IPS DF 6.9 (cell line): ENCODE measurements around the gene ANO9.
"Not testable (repeated sequence)": the region's sequence is repeated elsewhere in the genome, so short reads cannot be mapped to it uniquely, and the experiment has no call there.

Experiments used
- DNase-seq: peaks from one replicate; pipeline ENCODE4 v3.0.0-alpha.2; 2013; ENCODE audit warnings: low read depth, low spot score
- H3K27ac ChIP-seq: one replicate; pipeline ENCODE4 v1.5.1; 2013; ENCODE audit warnings: low read length, control low read depth
- H3K27me3 ChIP-seq: 2 replicates; pipeline ENCODE4 v1.6.1; 2013; ENCODE audit warnings: mild to moderate bottlenecking, low read length; ENCODE audit not compliant: control insufficient read depth, insufficient read depth
- H3K36me3 ChIP-seq: 2 replicates; pipeline ENCODE4 v1.6.1; 2013; ENCODE audit warnings: low read length; ENCODE audit not compliant: control insufficient read depth, insufficient read depth
- H3K4me1 ChIP-seq: 2 replicates; pipeline ENCODE4 v1.6.1; 2013; ENCODE audit warnings: low read length; ENCODE audit not compliant: control insufficient read depth, insufficient read depth
- H3K4me3 ChIP-seq: 2 replicates; pipeline ENCODE4 v1.5.1; 2013; ENCODE audit warnings: mild to moderate bottlenecking, low read length
- H3K9me3 ChIP-seq: 2 replicates; pipeline ENCODE4 v1.6.1; 2013; ENCODE audit warnings: low read length, inconsistent platforms; ENCODE audit not compliant: control insufficient read depth, insufficient read depth
- WGBS: extraction: QIAGEN DNeasy Blood & Tissue Kit; methylation state at CpG from one replicate; pipeline ENCODE4 v1.1.7; 2013; ENCODE audit warnings: mixed read lengths, missing lambda C conversion rate; ENCODE audit not compliant: insufficient read length, insufficient coverage; 5-methylcytosine and 5-hydroxymethylcytosine counted together

The ANO9 gene

DNA sequence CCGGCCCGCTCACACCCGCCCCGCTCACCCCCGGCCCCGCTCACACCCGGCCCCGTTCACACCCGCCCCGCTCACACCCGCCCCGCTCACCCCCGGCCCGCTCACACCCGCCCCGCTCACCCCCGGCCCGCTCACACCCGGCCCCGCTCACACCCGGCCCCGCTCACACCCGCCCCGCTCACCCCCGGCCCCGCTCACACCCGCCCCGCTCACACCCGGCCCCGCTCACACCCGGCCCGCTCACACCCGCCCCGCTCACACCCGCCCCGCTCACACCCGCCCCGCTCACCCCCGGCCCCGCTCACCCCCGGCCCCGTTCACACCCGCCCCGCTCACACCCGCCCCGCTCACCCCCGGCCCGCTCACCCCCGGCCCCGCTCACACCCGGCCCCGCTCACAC, 40.6 kb downstream of the ANO9 start:
- not testable (repeated sequence) for H3K4me3 ChIP-seq, H3K4me1 ChIP-seq, DNase-seq, H3K9me3 ChIP-seq, H3K27ac ChIP-seq, H3K27me3 ChIP-seq
- WGBS: no CpG with 5 or more reads among the region's 52 CpGs
- peaks cover 23% of the 10 kb centered on the region for H3K36me3 ChIP-seq

GRCh38 chr11:400241-400689, 41.5 kb downstream of the ANO9 start:
- Histone ChIP-seq H3K27me3 (no peaks in the 10 kb centered on the region), H3K4me1 (peaks cover 1% of the 10 kb centered on the region; the same call in 1 of the 2 replicates), H3K27ac (no peak overlapping the region), H3K9me3 (no peaks in the 10 kb centered on the region), H3K4me3 (no peak overlapping the region), H3K36me3 (peaks cover 23% of the 10 kb centered on the region)
- WGBS: no CpG with 5 or more reads among the region's 50 CpGs
- DNase-seq: no peak

DNA sequence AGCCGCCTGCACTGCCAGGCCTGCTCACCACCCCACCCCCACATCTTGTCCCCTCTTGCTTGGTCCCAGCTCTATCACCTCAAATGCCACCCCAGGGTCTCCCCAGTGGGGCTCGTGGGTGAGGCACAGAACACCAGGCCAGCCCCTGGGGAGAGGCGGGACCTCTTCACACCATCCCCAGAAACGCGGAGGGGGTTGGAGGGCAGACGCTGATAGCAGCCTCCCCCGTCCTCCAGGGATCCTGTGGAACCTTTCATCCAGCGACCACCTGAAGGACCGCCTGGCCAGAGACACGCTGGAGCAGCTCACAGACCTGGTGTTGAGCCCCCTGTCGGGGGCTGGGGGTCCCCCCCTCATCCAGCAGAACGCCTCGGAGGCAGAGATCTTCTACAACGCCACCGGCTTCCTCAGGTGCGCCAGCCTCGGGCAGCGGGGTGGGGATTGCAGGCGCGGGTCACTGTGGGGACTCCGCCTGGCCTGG, 42.0 kb downstream of the ANO9 start:
- no peak overlapping the region for H3K27ac ChIP-seq
- H3K4me1 ChIP-seq: peaks cover 1% of the 10 kb centered on the region; the same call in 1 of the 2 replicates
- peaks cover 20% of the 10 kb centered on the region for H3K36me3 ChIP-seq
- no peak overlapping the region for H3K4me3 ChIP-seq
- no peaks in the 10 kb centered on the region for H3K27me3 ChIP-seq
- no CpG with 5 or more reads among the region's 21 CpGs for WGBS
- DNase-seq: no peak
- H3K9me3 ChIP-seq: no peaks in the 10 kb centered on the region

- H3K9me3 ChIP-seq: no peaks in the 10 kb centered on the region
- no peak overlapping the region for H3K4me3 ChIP-seq
- DNase-seq: no peak
- no peaks in the 10 kb centered on the region for H3K27me3 ChIP-seq
- H3K27ac ChIP-seq: no peak overlapping the region
- peaks cover 13% of the 10 kb centered on the region for H3K36me3 ChIP-seq
- peaks cover 2% of the 10 kb centered on the region; the same call in 1 of the 2 replicates for H3K4me1 ChIP-seq
- 100% methylated on average over 3 of the region's 20 CpGs for WGBS
These were observed 43.0 kb downstream of the ANO9 start for GRCh38 chr11:398826-399225.

DNA sequence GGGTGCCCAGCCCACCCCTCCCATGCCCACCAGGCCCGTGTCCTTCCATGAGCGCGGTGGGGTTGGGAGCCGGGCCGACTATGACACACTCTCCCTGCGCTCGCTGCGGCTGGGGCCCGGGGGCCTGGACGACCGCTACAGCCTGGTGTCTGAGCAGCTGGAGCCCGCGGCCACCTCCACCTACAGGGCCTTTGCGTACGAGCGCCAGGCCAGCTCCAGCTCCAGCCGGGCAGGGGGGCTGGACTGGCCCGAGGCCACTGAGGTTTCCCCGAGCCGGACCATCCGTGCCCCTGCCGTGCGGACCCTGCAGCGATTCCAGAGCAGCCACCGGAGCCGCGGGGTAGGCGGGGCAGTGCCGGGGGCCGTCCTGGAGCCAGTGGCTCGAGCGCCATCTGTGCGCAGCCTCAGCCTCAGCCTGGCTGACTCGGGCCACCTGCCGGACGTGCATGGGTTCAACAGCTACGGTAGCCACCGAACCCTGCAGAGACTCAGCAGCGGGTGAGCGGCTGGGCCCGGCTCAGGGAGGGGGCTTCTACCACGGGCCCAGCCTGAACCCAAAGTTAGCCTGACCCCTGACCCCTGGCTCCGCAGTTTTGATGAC, 44.8 kb downstream of the ANO9 start:
- H3K4me3 ChIP-seq: no peak overlapping the region
- WGBS: no CpG with 5 or more reads among the region's 43 CpGs
- no peaks in the 10 kb centered on the region for H3K9me3 ChIP-seq
- no peak overlapping the region for H3K27ac ChIP-seq
- H3K36me3 ChIP-seq: peaks cover 13% of the 10 kb centered on the region; the same call in 1 of the 2 replicates
- peaks cover 6% of the 10 kb centered on the region for H3K4me1 ChIP-seq
- no peaks in the 10 kb centered on the region for H3K27me3 ChIP-seq
- no peak for DNase-seq

DNA sequence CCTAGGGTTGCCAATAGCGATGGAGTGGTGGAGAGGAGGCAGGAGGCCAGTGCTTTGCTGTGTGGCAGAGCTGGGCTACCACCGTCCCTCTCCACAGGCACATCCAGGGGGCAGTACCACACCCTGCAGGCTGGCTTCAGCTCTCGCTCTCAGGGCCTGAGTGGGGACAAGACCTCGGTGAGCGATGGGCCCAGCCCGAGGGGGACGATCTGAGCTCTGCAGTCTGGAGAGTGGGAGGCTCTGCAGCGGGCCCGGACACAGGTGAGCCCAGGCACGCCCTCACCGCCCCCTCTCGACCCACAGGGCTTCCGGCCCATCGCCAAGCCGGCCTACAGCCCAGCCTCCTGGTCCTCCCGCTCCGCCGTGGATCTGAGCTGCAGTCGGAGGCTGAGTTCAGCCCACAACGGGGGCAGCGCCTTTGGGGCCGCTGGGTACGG, 45.3 kb downstream of the ANO9 start:
- Histone ChIP-seq H3K27ac (no peak overlapping the region), H3K4me3 (no peak overlapping the region), H3K36me3 (peaks cover 13% of the 10 kb centered on the region; the same call in 1 of the 2 replicates), H3K4me1 (peaks cover 6% of the 10 kb centered on the region), H3K9me3 (no peaks in the 10 kb centered on the region), H3K27me3 (no peaks in the 10 kb centered on the region)
- WGBS: no CpG with 5 or more reads among the region's 23 CpGs
- no peak for DNase-seq

DNA sequence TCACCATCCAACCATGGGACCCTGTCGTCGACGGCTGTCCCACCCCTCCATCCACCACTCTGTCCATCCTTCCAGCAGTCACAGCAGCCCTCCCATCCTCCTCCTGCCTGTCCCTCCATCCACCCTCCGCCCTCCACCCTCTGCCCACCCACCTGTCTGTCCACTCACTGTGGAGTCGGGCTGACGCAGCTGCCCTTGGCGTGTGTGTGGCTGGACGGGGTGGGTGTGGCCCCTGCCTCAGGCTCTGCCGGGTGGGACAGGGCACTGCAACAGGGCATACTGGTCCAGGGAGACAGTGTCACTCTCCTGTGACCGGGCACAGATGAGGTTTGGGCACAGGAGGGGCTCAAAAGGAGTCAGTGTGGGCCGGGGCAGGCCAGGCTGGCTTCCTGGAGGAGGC, 45.9 kb downstream of the ANO9 start:
- Histone ChIP-seq H3K4me3 (no peak overlapping the region), H3K4me1 (peaks cover 6% of the 10 kb centered on the region), H3K27ac (no peak overlapping the region), H3K9me3 (no peaks in the 10 kb centered on the region), H3K27me3 (no peaks in the 10 kb centered on the region), H3K36me3 (peaks cover 13% of the 10 kb centered on the region; the same call in 1 of the 2 replicates)
- no peak for DNase-seq
- WGBS: no CpG with 5 or more reads among the region's 11 CpGs

GRCh38 chr11:394858-395655, 46.8 kb downstream of the ANO9 start:
- Histone ChIP-seq H3K4me1 (peaks cover 5% of the 10 kb centered on the region), H3K9me3 (no peaks in the 10 kb centered on the region), H3K27me3 (no peaks in the 10 kb centered on the region), H3K27ac (no peak overlapping the region), H3K36me3 (peaks cover 11% of the 10 kb centered on the region; the same call in 1 of the 2 replicates), H3K4me3 (peak overlapping the region; percentile 62; the same call in 1 of the 2 replicates)
- DNase-seq: no peak
- WGBS: no CpG with 5 or more reads among the region's 25 CpGs

DNA sequence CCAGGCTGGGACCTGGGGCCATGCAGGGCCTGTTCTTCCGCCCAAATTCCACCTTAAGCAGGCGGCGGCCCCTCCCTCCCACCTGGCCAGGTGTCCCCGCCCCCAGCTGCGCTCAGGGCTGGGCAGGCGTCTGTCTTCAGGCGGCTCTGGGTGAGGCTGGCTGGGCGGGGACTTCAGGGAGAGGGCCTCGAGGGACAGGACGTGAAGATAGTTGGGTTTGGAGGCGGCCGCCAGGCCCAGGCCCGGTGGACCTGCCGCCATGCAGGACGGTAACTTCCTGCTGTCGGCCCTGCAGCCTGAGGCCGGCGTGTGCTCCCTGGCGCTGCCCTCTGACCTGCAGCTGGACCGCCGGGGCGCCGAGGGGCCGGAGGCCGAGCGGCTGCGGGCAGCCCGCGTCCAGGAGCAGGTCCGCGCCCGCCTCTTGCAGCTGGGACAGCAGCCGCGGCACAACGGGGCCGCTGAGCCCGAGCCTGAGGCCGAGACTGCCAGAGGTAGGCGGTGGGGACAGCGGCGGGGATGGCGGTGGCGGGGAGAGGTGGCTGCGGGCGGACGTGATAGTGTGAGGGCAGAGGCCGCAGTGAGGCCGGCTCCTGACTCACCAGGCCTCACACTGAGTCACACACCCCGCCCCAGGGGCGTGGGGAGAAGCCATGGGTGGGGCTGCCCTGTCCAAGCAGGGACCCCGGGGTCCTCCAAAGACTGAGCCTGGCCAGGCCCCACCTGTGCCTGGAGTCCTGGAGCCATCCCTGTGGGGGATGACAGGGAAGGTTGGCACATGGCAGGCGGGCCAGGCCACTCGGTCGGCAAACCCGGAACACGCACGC, 47.6 kb downstream of the ANO9 start, which contains the start of gene PKP3:
Gene PKP3, plus strand, starts transcription at position 176 of the 824 bp plus-strand sequence. Its CDS starts 84 bp downstream, at position 260.
- H3K9me3 ChIP-seq: no peaks in the 10 kb centered on the region
- DNase-seq: no peak
- no peaks in the 10 kb centered on the region for H3K27me3 ChIP-seq
- peaks cover 4% of the 10 kb centered on the region for H3K4me1 ChIP-seq
- H3K27ac ChIP-seq: no peak within 1 kb of the TSS
- peaks cover 10% of the 10 kb centered on the region; the same call in 1 of the 2 replicates for H3K36me3 ChIP-seq
- peak within 1 kb of the TSS; percentile 62 for H3K4me3 ChIP-seq
- WGBS: no CpG with 5 or more reads among the region's 57 CpGs
